GM12874 (cell line): ENCODE results near the gene OPA1.

Experiments used
- CTCF ChIP-seq: IDR thresholded peaks from 2 replicates; pipeline ENCODE4 v1.5.1; 2011; ENCODE audit warnings: low read depth, mild to moderate bottlenecking, control low read depth, low read length, moderate library complexity; ENCODE audit not compliant: insufficient read depth

Gene OPA1

GRCh38 chr3:193638833-193639232 lies 45.8 kb downstream of the OPA1 start:
- TF ChIP-seq CTCF: no peak

GRCh38 chr3:193640165-193640715 lies 47.2 kb downstream of the OPA1 start:
- TF ChIP-seq CTCF: no peak

- TF ChIP-seq CTCF: no peak
Measured at GRCh38 chr3:193640728-193641439, 47.9 kb downstream of the OPA1 start.

- TF ChIP-seq CTCF: no peak
Measured at GRCh38 chr3:193641440-193641775, 48.4 kb downstream of the OPA1 start.

- no peak for TF ChIP-seq CTCF
Measured at GRCh38 chr3:193645806-193646205, 52.8 kb downstream of the OPA1 start.

- no peak for TF ChIP-seq CTCF
Measured at GRCh38 chr3:193648542-193649076, 55.6 kb downstream of the OPA1 start.

- no peak for TF ChIP-seq CTCF
Measured at GRCh38 chr3:193650585-193650984, 57.6 kb downstream of the OPA1 start.
